ACC112 (cell line): ENCODE data around the gene MYO1D.
A peak's percentile ranks its signal among the peaks of the same experiment; 100 is the strongest.

ENCODE experiments used
- H2AFZ ChIP-seq: fragments of 200-600 bp; sonication (generic); one replicate; pipeline ENCODE4 v1.6.0; 2017; ENCODE audit warnings: antibody characterized with exemption, low read length; ENCODE audit not compliant: unreplicated experiment
- H3K27ac ChIP-seq: fragments of 200-600 bp; sonication (generic); 2 replicates; pipeline ENCODE4 v1.5.1; 2014; ENCODE audit warnings: low read depth, mild to moderate bottlenecking, antibody characterized with exemption, low read length, moderate library complexity
- H3K27me3 ChIP-seq: fragments of 200-600 bp; sonication (generic); 2 replicates; pipeline ENCODE4 v1.6.1; 2014; ENCODE audit warnings: mild to moderate bottlenecking, antibody characterized with exemption, low read length, moderate library complexity, mixed read lengths; ENCODE audit not compliant: insufficient read depth
- H3K36me3 ChIP-seq: fragments of 200-600 bp; sonication (generic); 2 replicates; pipeline ENCODE4 v1.6.1; 2016; ENCODE audit warnings: mild to moderate bottlenecking, antibody characterized with exemption, low read length, moderate library complexity, mixed read lengths; ENCODE audit not compliant: insufficient read depth
- H3K4me1 ChIP-seq: fragments of 200-600 bp; sonication (generic); one replicate; pipeline ENCODE4 v1.6.1; 2016; ENCODE audit warnings: low read length, mixed read lengths; ENCODE audit not compliant: insufficient read depth, unreplicated experiment, control insufficient read depth
- H3K4me3 ChIP-seq: fragments of 200-600 bp; sonication (generic); 2 replicates; pipeline ENCODE4 v1.5.1; 2014; ENCODE audit warnings: mild to moderate bottlenecking, low read depth, low read length
- H3K79me2 ChIP-seq: fragments of 200-600 bp; sonication (generic); one replicate; pipeline ENCODE4 v1.6.0; 2016; ENCODE audit warnings: low read length; ENCODE audit not compliant: control insufficient read depth, unreplicated experiment, insufficient read depth

MYO1D gene

GRCh38 chr17:32913593-32913992 lies 36.7 kb upstream of the MYO1D start:
- peaks cover 6% of the 10 kb centered on the region for H3K4me1 ChIP-seq

GRCh38 chr17:32912218-32912897 lies 35.4 kb upstream of the MYO1D start:
- H3K36me3 ChIP-seq: no peaks in the 10 kb centered on the region
- H3K27me3 ChIP-seq: no peaks in the 10 kb centered on the region
- no peaks in the 10 kb centered on the region for H3K79me2 ChIP-seq
- H2AFZ ChIP-seq: peak overlapping the region; percentile 90
- H3K4me3 ChIP-seq: peak overlapping the region; percentile 40; the same call in 1 of the 2 replicates
- no peak overlapping the region for H3K27ac ChIP-seq
- peaks cover 6% of the 10 kb centered on the region for H3K4me1 ChIP-seq

More at GRCh38 chr17:32913593-32913992, 36.7 kb upstream of the MYO1D start:
- Histone ChIP-seq H3K36me3 (no peaks in the 10 kb centered on the region), H3K4me3 (no peak overlapping the region), H3K27ac (no peak overlapping the region), H3K79me2 (no peaks in the 10 kb centered on the region), H3K27me3 (no peaks in the 10 kb centered on the region), H2AFZ (no peak overlapping the region)

GRCh38 chr17:32910769-32911168 lies 33.8 kb upstream of the MYO1D start:
- Histone ChIP-seq H3K36me3 (no peaks in the 10 kb centered on the region), H3K79me2 (no peaks in the 10 kb centered on the region), H3K27me3 (no peaks in the 10 kb centered on the region), H2AFZ (no peak overlapping the region), H3K4me1 (peaks cover 6% of the 10 kb centered on the region), H3K27ac (no peak overlapping the region), H3K4me3 (no peak overlapping the region)

GRCh38 chr17:32909787-32910369 lies 33.0 kb upstream of the MYO1D start:
- Histone ChIP-seq H3K36me3 (no peaks in the 10 kb centered on the region), H3K4me3 (no peak overlapping the region), H3K4me1 (peaks cover 6% of the 10 kb centered on the region), H3K79me2 (no peaks in the 10 kb centered on the region), H2AFZ (peak overlapping the region; percentile 72), H3K27ac (no peak overlapping the region), H3K27me3 (no peaks in the 10 kb centered on the region)

- Histone ChIP-seq H3K4me3 (no peak overlapping the region), H3K79me2 (no peaks in the 10 kb centered on the region), H3K27me3 (no peaks in the 10 kb centered on the region; the same call in 1 of the 2 replicates), H2AFZ (no peak overlapping the region), H3K4me1 (peaks cover 6% of the 10 kb centered on the region), H3K36me3 (no peaks in the 10 kb centered on the region), H3K27ac (no peak overlapping the region)
These were observed 30.7 kb upstream of the MYO1D start for GRCh38 chr17:32907583-32907982.

- Histone ChIP-seq H2AFZ (no peak overlapping the region), H3K27ac (no peak overlapping the region)
These were observed 28.0 kb upstream of the MYO1D start for GRCh38 chr17:32904891-32905290.

GRCh38 chr17:32903774-32904673 lies 27.1 kb upstream of the MYO1D start:
- H2AFZ ChIP-seq: no peak overlapping the region
- no peaks in the 10 kb centered on the region for H3K79me2 ChIP-seq
- H3K4me3 ChIP-seq: no peak overlapping the region
- no peaks in the 10 kb centered on the region for H3K4me1 ChIP-seq
- no peaks in the 10 kb centered on the region for H3K36me3 ChIP-seq
- no peaks in the 10 kb centered on the region; the same call in 1 of the 2 replicates for H3K27me3 ChIP-seq
- no peak overlapping the region for H3K27ac ChIP-seq

More at GRCh38 chr17:32904891-32905290, 28.0 kb upstream of the MYO1D start:
- Histone ChIP-seq H3K79me2 (no peaks in the 10 kb centered on the region), H3K4me3 (no peak overlapping the region), H3K27me3 (no peaks in the 10 kb centered on the region; the same call in 1 of the 2 replicates), H3K36me3 (no peaks in the 10 kb centered on the region), H3K4me1 (no peaks in the 10 kb centered on the region)

GRCh38 chr17:32901743-32902142 lies 24.8 kb upstream of the MYO1D start:
- H3K4me1 ChIP-seq: no peaks in the 10 kb centered on the region
- no peak overlapping the region for H3K27ac ChIP-seq
- H3K27me3 ChIP-seq: peaks cover 8% of the 10 kb centered on the region
- H3K4me3 ChIP-seq: no peak overlapping the region
- no peaks in the 10 kb centered on the region for H3K36me3 ChIP-seq
- H3K79me2 ChIP-seq: no peaks in the 10 kb centered on the region
- no peak overlapping the region for H2AFZ ChIP-seq

- H3K36me3 ChIP-seq: no peaks in the 10 kb centered on the region
- peaks cover 9% of the 10 kb centered on the region for H3K27me3 ChIP-seq
- H3K27ac ChIP-seq: no peak overlapping the region
- no peaks in the 10 kb centered on the region for H3K4me1 ChIP-seq
- no peak overlapping the region for H2AFZ ChIP-seq
- no peaks in the 10 kb centered on the region for H3K79me2 ChIP-seq
- H3K4me3 ChIP-seq: no peak overlapping the region
These were observed 22.5 kb upstream of the MYO1D start for GRCh38 chr17:32899236-32900013.

GRCh38 chr17:32896647-32897258 lies 19.8 kb upstream of the MYO1D start:
- H3K4me3 ChIP-seq: no peak overlapping the region
- H3K36me3 ChIP-seq: no peaks in the 10 kb centered on the region
- no peak overlapping the region for H3K27ac ChIP-seq
- H3K4me1 ChIP-seq: peaks cover 5% of the 10 kb centered on the region
- no peaks in the 10 kb centered on the region for H3K79me2 ChIP-seq
- peaks cover 9% of the 10 kb centered on the region; the same call in 1 of the 2 replicates for H3K27me3 ChIP-seq
- no peak overlapping the region for H2AFZ ChIP-seq
